GM23338 (cell line): Measurements from ENCODE around the gene PCSK6.

ENCODE experiments used
- CTCF ChIP-seq, 2 experiments: fragments of 200-600 bp in 1 of 2; sonication (generic) in 1 of 2; conservative IDR thresholded peaks; 2 replicates each; pipeline versions ENCODE4 v1.5.1 to v1.6.1; 2016 to 2017; ENCODE audit warnings: antibody characterized with exemption in 2 of 2, low read depth in 2 of 2, mild to moderate bottlenecking in 2 of 2, moderate library complexity in 1 of 2
- EZH2 ChIP-seq: fragments of 200-600 bp; sonication (generic); IDR thresholded peaks from one replicate; pipeline ENCODE4 v1.8.0; 2017; ENCODE audit warnings: antibody characterized with exemption, mild to moderate bottlenecking, low read depth; ENCODE audit not compliant: unreplicated experiment
- NANOG ChIP-seq: IDR thresholded peaks from 2 replicates; pipeline ENCODE4 v1.6.1; 2016; ENCODE audit warnings: antibody characterized with exemption, borderline replicate concordance
- POLR2AphosphoS5 ChIP-seq: IDR thresholded peaks from 2 replicates; pipeline ENCODE4 v1.6.1; 2016; ENCODE audit warnings: antibody characterized with exemption, low read depth

DNA sequence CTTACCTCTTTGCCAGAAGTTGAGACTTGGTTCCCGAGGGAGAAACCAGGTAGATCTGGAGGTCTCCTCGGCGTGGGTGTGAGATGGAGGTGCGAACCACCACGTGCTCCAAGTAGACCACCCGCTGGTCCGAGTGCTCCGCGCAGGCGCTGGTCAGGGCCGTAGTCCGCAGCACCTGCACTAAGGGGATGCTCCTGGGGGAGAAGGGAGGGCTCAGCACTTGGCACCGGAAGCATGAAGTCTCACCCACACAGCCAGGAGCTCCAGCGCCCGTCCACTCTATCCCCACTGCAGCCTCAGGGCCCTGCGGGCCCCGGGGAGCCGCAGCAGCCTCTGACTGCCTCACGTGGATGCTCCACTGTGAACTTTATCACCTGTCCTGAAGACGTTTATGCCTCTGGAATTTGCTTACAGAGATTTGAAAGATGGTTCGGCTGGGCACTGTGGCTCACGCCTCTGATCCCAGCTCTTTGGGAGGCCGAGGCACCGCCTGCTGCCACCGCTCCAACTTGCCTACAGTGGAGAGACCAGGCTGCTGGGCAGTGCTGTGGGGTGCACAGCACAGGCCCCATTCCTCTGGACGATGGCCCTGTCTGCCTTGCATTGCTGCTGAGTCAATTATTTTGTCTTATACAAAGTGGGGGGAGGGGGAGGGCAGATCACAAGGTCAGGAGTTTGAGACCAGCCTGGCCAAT, 119.0 kb downstream of the PCSK6 start:
- TF ChIP-seq CTCF (conservative IDR thresholded peaks at IDR 0.05; ENCODE audit: low read depth in 2 of 2) (no peak), EZH2 (no peak), POLR2AphosphoS5 (no peak), NANOG (no peak)
